Measurements from ENCODE around the gene ASPG.
"Not testable (repeated sequence)": the region's sequence is repeated elsewhere in the genome, so short reads cannot be mapped to it uniquely, and the experiment has no call there.

Gene ASPG

GRCh38 chr14:104148433-104149277 is 63.2 kb downstream of the ASPG start:
- TF ChIP-seq POLR2AphosphoS5 (IDR thresholded peaks at IDR 0.05; ENCODE audit: low read depth, low read length) (no peak), TAF1 (IDR thresholded peaks at IDR 0.05; ENCODE audit: borderline replicate concordance, low read depth, low read length) (no peak), POLR2A (IDR thresholded peaks at IDR 0.05; ENCODE audit: low read depth, low read length) (no peak)
- DNase-seq (ENCODE audit: insufficient read length) = no peak
- FAIRE-seq = no peak

- TF ChIP-seq POLR2AphosphoS5 (IDR thresholded peaks at IDR 0.05; ENCODE audit: low read depth, low read length) (no peak), POLR2A (IDR thresholded peaks at IDR 0.05; ENCODE audit: low read depth, low read length) (no peak), TAF1 (IDR thresholded peaks at IDR 0.05; ENCODE audit: borderline replicate concordance, low read depth, low read length) (no peak)
- DNase-seq (ENCODE audit: insufficient read length) = no peak
- no peak for FAIRE-seq
These were observed 63.7 kb downstream of the ASPG start for GRCh38 chr14:104149278-104149595.

- TF ChIP-seq TAF1 (IDR thresholded peaks at IDR 0.05; ENCODE audit: borderline replicate concordance, low read depth, low read length) (no peak), POLR2A (IDR thresholded peaks at IDR 0.05; ENCODE audit: low read depth, low read length) (no peak), POLR2AphosphoS5 (IDR thresholded peaks at IDR 0.05; ENCODE audit: low read depth, low read length) (no peak)
- DNase-seq (ENCODE audit: insufficient read length) (no peak), FAIRE-seq (no peak)
These were observed 64.2 kb downstream of the ASPG start for GRCh38 chr14:104149617-104150135.

- TF ChIP-seq POLR2AphosphoS5 (IDR thresholded peaks at IDR 0.05; ENCODE audit: low read depth, low read length) (no peak), POLR2A (IDR thresholded peaks at IDR 0.05; ENCODE audit: low read depth, low read length) (no peak), TAF1 (IDR thresholded peaks at IDR 0.05; ENCODE audit: borderline replicate concordance, low read depth, low read length) (no peak)
- FAIRE-seq (no peak), DNase-seq (ENCODE audit: insufficient read length) (no peak)
These were observed 64.9 kb downstream of the ASPG start for GRCh38 chr14:104150136-104151025.

GRCh38 chr14:104151026-104151381 is 65.5 kb downstream of the ASPG start:
- TF ChIP-seq TAF1 (IDR thresholded peaks at IDR 0.05; ENCODE audit: borderline replicate concordance, low read depth, low read length) (no peak), POLR2AphosphoS5 (IDR thresholded peaks at IDR 0.05; ENCODE audit: low read depth, low read length) (no peak), POLR2A (IDR thresholded peaks at IDR 0.05; ENCODE audit: low read depth, low read length) (no peak)
- no peak for DNase-seq (ENCODE audit: insufficient read length)
- no peak for FAIRE-seq

- TF ChIP-seq POLR2AphosphoS5 (IDR thresholded peaks at IDR 0.05; ENCODE audit: low read depth, low read length) = no peak
- no peak for TF ChIP-seq TAF1 (IDR thresholded peaks at IDR 0.05; ENCODE audit: borderline replicate concordance, low read depth, low read length)
- no peak for TF ChIP-seq POLR2A (IDR thresholded peaks at IDR 0.05; ENCODE audit: low read depth, low read length)
- no peak for FAIRE-seq
- no peak for DNase-seq (ENCODE audit: insufficient read length)
These were observed 66.2 kb downstream of the ASPG start for GRCh38 chr14:104151566-104152245.

- FAIRE-seq = no peak
- DNase-seq (ENCODE audit: insufficient read length) = no peak
- no peak for TF ChIP-seq POLR2AphosphoS5 (IDR thresholded peaks at IDR 0.05; ENCODE audit: low read depth, low read length)
- TF ChIP-seq POLR2A (IDR thresholded peaks at IDR 0.05; ENCODE audit: low read depth, low read length) = no peak
- TF ChIP-seq TAF1 (IDR thresholded peaks at IDR 0.05; ENCODE audit: borderline replicate concordance, low read depth, low read length) = no peak
These were observed 66.7 kb downstream of the ASPG start for GRCh38 chr14:104152246-104152575.

GRCh38 chr14:104152686-104153393 is 67.3 kb downstream of the ASPG start:
- TF ChIP-seq POLR2A (IDR thresholded peaks at IDR 0.05; ENCODE audit: low read depth, low read length) = no peak
- TF ChIP-seq POLR2AphosphoS5 (IDR thresholded peaks at IDR 0.05; ENCODE audit: low read depth, low read length) = no peak
- no peak for TF ChIP-seq TAF1 (IDR thresholded peaks at IDR 0.05; ENCODE audit: borderline replicate concordance, low read depth, low read length)
- FAIRE-seq = no peak
- DNase-seq (ENCODE audit: insufficient read length) = no peak

- not testable (repeated sequence) for DNase-seq (ENCODE audit: insufficient read length); FAIRE-seq
These were observed 67.9 kb downstream of the ASPG start for GRCh38 chr14:104153394-104153755.

GRCh38 chr14:104154246-104154645 is 68.7 kb downstream of the ASPG start:
- no peak for DNase-seq (ENCODE audit: insufficient read length)
- FAIRE-seq = no peak
- no peak for TF ChIP-seq POLR2AphosphoS5 (IDR thresholded peaks at IDR 0.05; ENCODE audit: low read depth, low read length)
- TF ChIP-seq TAF1 (IDR thresholded peaks at IDR 0.05; ENCODE audit: borderline replicate concordance, low read depth, low read length) = no peak
- TF ChIP-seq POLR2A (IDR thresholded peaks at IDR 0.05; ENCODE audit: low read depth, low read length) = no peak

- FAIRE-seq = no peak
- TF ChIP-seq TAF1 (IDR thresholded peaks at IDR 0.05; ENCODE audit: borderline replicate concordance, low read depth, low read length) (no peak), POLR2A (IDR thresholded peaks at IDR 0.05; ENCODE audit: low read depth, low read length) (no peak), POLR2AphosphoS5 (IDR thresholded peaks at IDR 0.05; ENCODE audit: low read depth, low read length) (no peak)
- no peak for DNase-seq (ENCODE audit: insufficient read length)
These were observed 70.0 kb downstream of the ASPG start for GRCh38 chr14:104155513-104155912.
